ENCODE measurements around the gene TF. TPM values are rescaled to one million over a fixed set of nuclear protein-coding genes. Genes with fewer than 3 reads are reported as not detected.

The TF gene
- total and polyA plus RNA-seq, 12 donors = 0.24 to 11.6 (median 3.5) TPM

- DNase-seq (no peak), ATAC-seq (no peak)
- Histone ChIP-seq H3K27me3 (no peaks in the 10 kb centered on the region), H3K36me3 (no peaks in the 10 kb centered on the region), H3K4me1 (peaks cover 0 to 8% (median 4%) of the 10 kb centered on the region in 9 donors), H3K4me3 (no peak overlapping the region), H3K27ac (no peak overlapping the region), H3K9me3 (no peaks in the 10 kb centered on the region)
- intact Hi-C loops (cut with DNase I) = no loop called here
- TF ChIP-seq CTCF (IDR thresholded peaks at IDR 0.05) = no peak
- WGBS, 2 donors = 91 to 93% methylated on average over 3 of the region's 3 CpGs
Observed at GRCh38 chr3:133769536-133769935, 23.3 kb downstream of the TF start.

- Histone ChIP-seq H3K4me1 (no peaks in the 10 kb centered on the region), H3K27me3 (peaks cover 0 to 5% (median 0%) of the 10 kb centered on the region in 7 donors), H3K36me3 (no peaks in the 10 kb centered on the region), H3K4me3 (no peak overlapping the region), H3K9me3 (no peaks in the 10 kb centered on the region), H3K27ac (no peak overlapping the region)
- intact Hi-C loops (cut with DNase I) = no loop called here
- DNase-seq = no peak
- TF ChIP-seq CTCF (IDR thresholded peaks at IDR 0.05) = no peak
- ATAC-seq = no peak
- WGBS, 2 donors = 79 to 88% methylated on average over 3 of the region's 3 CpGs
Observed at GRCh38 chr3:133773732-133774131, 27.5 kb downstream of the TF start.

- Histone ChIP-seq H3K36me3 (no peaks in the 10 kb centered on the region), H3K4me1 (no peaks in the 10 kb centered on the region), H3K9me3 (no peaks in the 10 kb centered on the region), H3K27ac (no peak overlapping the region), H3K27me3 (peaks cover 0 to 5% (median 0%) of the 10 kb centered on the region in 7 donors), H3K4me3 (no peak overlapping the region)
- TF ChIP-seq CTCF (IDR thresholded peaks at IDR 0.05) = no peak
- DNase-seq (no peak), ATAC-seq (no peak)
- intact Hi-C loops (cut with DNase I) = no loop called here
- WGBS, 2 donors = 92 to 96% methylated on average over 9 of the region's 9 CpGs
Observed at GRCh38 chr3:133775309-133775708, 29.1 kb downstream of the TF start.

- no peak for DNase-seq
- Histone ChIP-seq H3K4me3 (no peak overlapping the region), H3K27ac (no peak overlapping the region), H3K27me3 (peaks cover 0 to 8% (median 0%) of the 10 kb centered on the region in 7 donors), H3K4me1 (no peaks in the 10 kb centered on the region), H3K36me3 (no peaks in the 10 kb centered on the region), H3K9me3 (no peaks in the 10 kb centered on the region)
- ATAC-seq = no peak
- 92% methylated on average over 5 of the region's 5 CpGs for WGBS, 2 donors
- intact Hi-C loops (cut with DNase I) = no loop called here
- TF ChIP-seq CTCF (IDR thresholded peaks at IDR 0.05) = no peak
Observed at GRCh38 chr3:133775835-133776234, 29.6 kb downstream of the TF start.

Measured in heart right ventricle (tissue), 16 donors.